HAP-1 (cell line): ENCODE results near the gene MARCHF5.
A peak's percentile ranks its signal among the peaks of the same experiment; 100 is the strongest.
"Not testable (repeated sequence)": the region's sequence is repeated elsewhere in the genome, so short reads cannot be mapped to it uniquely, and the experiment has no call there.

ENCODE experiments used
- DNase-seq, 2 experiments: peaks; one replicate each; pipeline ENCODE4 v3.0.0-alpha.2; 2016 to 2020; ENCODE audit warnings: low spot score in 2 of 2
- H3K27me3 ChIP-seq: fragments of 250-450 bp; sonication (Bioruptor Pico); 2 replicates; pipeline ENCODE4 v1.5.1; 2020; ENCODE audit warnings: low read depth, mild to moderate bottlenecking, moderate library complexity
- H3K36me3 ChIP-seq: fragments of 250-450 bp; sonication (Bioruptor Pico); replicated peaks from 2 replicates; pipeline ENCODE4 v1.5.1; 2020; ENCODE audit warnings: mild to moderate bottlenecking
- H3K4me1 ChIP-seq: fragments of 250-450 bp; sonication (Bioruptor Pico); 2 replicates; pipeline ENCODE4 v1.5.1; 2020; ENCODE audit warnings: mild to moderate bottlenecking
- H3K4me3 ChIP-seq: fragments of 250-450 bp; sonication (Bioruptor Pico); 2 replicates; pipeline ENCODE4 v1.5.1; 2020; ENCODE audit warnings: mild to moderate bottlenecking, moderate library complexity
- H3K9me3 ChIP-seq: fragments of 250-450 bp; sonication (Bioruptor Pico); 2 replicates; pipeline ENCODE4 v1.5.1; 2020; ENCODE audit warnings: mild to moderate bottlenecking, moderate library complexity
- in situ Hi-C: fragments of 300-500 bp; cut with MboI; formaldehyde crosslinking; loops from 3 replicates; pipeline ENCODE4 v1.14.3; 2020; ENCODE audit warnings: low sequenced_read_pairs, inconsistent platforms, mixed read lengths

MARCHF5 gene

GRCh38 chr10:92327445-92328433 lies 36.8 kb downstream of the MARCHF5 start:
- DNase-seq, result no peak
- Histone ChIP-seq H3K36me3 (no peaks in the 10 kb centered on the region), H3K4me1 (peaks cover 14% of the 10 kb centered on the region), H3K4me3 (no peak overlapping the region), H3K27me3 (no peaks in the 10 kb centered on the region), H3K9me3 (no peaks in the 10 kb centered on the region)
- in situ Hi-C loops, result no loop called here

DNA sequence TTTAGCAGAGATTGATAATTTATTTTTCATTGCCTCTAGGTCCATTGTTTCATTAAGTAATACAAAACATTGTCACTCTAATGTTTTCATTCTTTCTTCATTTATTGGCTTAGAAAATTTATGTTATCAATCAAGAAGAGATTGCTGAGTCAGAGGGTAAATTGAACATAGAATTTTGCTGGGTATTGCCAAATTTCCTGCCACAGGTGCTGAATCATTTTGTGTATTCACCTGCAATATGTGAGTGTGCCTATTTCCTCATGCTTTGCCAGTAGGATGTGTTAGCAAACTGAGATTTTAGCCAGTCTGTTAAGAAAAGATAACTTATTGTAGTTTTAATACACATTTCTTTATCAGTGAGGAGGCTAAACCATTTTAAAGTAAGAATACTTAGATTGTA lies 38.0 kb downstream of the MARCHF5 start:
- no peaks in the 10 kb centered on the region for H3K9me3 ChIP-seq
- H3K27me3 ChIP-seq, result no peaks in the 10 kb centered on the region
- H3K4me3 ChIP-seq, result no peak overlapping the region
- peaks cover 14% of the 10 kb centered on the region for H3K4me1 ChIP-seq
- H3K36me3 ChIP-seq, result no peaks in the 10 kb centered on the region
- no peak for DNase-seq
- in situ Hi-C loops, result no loop called here

DNA sequence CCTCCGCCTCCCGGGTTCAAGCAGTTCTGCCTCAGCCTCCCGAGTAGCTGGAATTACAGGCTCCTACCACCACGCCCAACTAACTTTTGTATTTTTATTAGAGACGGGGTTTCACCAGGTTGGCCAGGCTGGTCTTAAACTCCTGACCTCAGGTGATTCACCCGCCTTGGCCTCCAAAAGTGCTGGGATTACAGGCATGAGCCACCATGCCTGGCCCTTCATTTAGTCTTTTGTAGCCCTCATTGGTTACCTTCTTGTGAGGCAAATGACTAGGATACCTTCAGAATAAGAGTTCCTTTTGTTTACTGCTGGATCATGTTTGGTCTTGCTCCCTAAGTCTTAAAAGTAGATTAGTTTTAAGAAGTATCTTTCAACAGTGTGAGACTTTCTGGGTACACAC lies 39.0 kb downstream of the MARCHF5 start:
- H3K4me3 ChIP-seq, H3K9me3 ChIP-seq, DNase-seq, H3K36me3 ChIP-seq, H3K27me3 ChIP-seq, in situ Hi-C loops: not testable (repeated sequence)
- peaks cover 22% of the 10 kb centered on the region for H3K4me1 ChIP-seq

DNA sequence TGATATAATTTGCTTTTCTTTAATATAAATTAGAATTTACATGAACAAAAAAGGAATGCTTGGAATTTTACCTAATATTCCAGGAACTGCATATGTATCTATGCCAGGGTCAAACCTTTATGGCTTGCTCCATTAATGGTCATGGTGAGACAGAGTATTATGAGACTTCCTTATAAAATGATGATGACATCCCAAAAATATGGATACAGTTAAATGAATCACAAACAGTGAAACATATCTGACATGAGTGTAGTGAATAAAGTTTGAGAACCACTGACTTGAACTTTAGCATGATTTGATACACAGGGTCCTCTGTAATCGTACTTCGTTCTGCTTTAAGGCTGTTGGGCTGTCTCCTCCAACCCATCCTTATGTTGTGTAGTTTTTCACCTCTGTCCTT lies 51.8 kb downstream of the MARCHF5 start:
- peaks cover 11% of the 10 kb centered on the region for H3K36me3 ChIP-seq
- no peaks in the 10 kb centered on the region for H3K9me3 ChIP-seq
- in situ Hi-C loops, result no loop called here
- no peak for DNase-seq
- H3K4me3 ChIP-seq, result no peak overlapping the region
- no peaks in the 10 kb centered on the region for H3K4me1 ChIP-seq
- H3K27me3 ChIP-seq, result no peaks in the 10 kb centered on the region

- H3K4me3 ChIP-seq, DNase-seq, H3K9me3 ChIP-seq, H3K4me1 ChIP-seq, in situ Hi-C loops, H3K27me3 ChIP-seq: not testable (repeated sequence)
- peaks cover 18% of the 10 kb centered on the region for H3K36me3 ChIP-seq
These were observed 54.6 kb downstream of the MARCHF5 start for GRCh38 chr10:92345575-92345974.

- in situ Hi-C loops, H3K27me3 ChIP-seq, H3K4me1 ChIP-seq, DNase-seq, H3K4me3 ChIP-seq, H3K9me3 ChIP-seq: not testable (repeated sequence)
- peaks cover 18% of the 10 kb centered on the region for H3K36me3 ChIP-seq
These were observed 56.2 kb downstream of the MARCHF5 start for GRCh38 chr10:92347035-92347676.

- no peaks in the 10 kb centered on the region for H3K27me3 ChIP-seq
- H3K9me3 ChIP-seq, result no peaks in the 10 kb centered on the region
- DNase-seq, result no peak
- peaks cover 11% of the 10 kb centered on the region for H3K36me3 ChIP-seq
- no peak overlapping the region for H3K4me3 ChIP-seq
- H3K4me1 ChIP-seq, result peaks cover 10% of the 10 kb centered on the region
- in situ Hi-C loops, result no loop called here
These were observed 59.4 kb downstream of the MARCHF5 start for GRCh38 chr10:92350411-92350810.

GRCh38 chr10:92354587-92354986 lies 63.6 kb downstream of the MARCHF5 start:
- in situ Hi-C loops, result no loop called here

GRCh38 chr10:92356041-92356440 lies 65.1 kb downstream of the MARCHF5 start:
- Histone ChIP-seq H3K27me3 (no peaks in the 10 kb centered on the region; the same call in 1 of the 2 replicates), H3K36me3 (no peaks in the 10 kb centered on the region)
- in situ Hi-C loops, result no loop called here

More at GRCh38 chr10:92354587-92354986, 63.6 kb downstream of the MARCHF5 start:
- Histone ChIP-seq H3K27me3 (no peaks in the 10 kb centered on the region; the same call in 1 of the 2 replicates), H3K36me3 (peaks cover 3% of the 10 kb centered on the region), H3K4me1 (peaks cover 10% of the 10 kb centered on the region), H3K9me3 (no peaks in the 10 kb centered on the region; the same call in 1 of the 2 replicates), H3K4me3 (no peak overlapping the region)
- DNase-seq, result no peak

GRCh38 chr10:92363498-92363897 lies 72.5 kb downstream of the MARCHF5 start:
- no peak for DNase-seq
- Histone ChIP-seq H3K9me3 (no peaks in the 10 kb centered on the region; the same call in 1 of the 2 replicates), H3K4me3 (no peak overlapping the region), H3K27me3 (no peaks in the 10 kb centered on the region; the same call in 1 of the 2 replicates), H3K36me3 (no peaks in the 10 kb centered on the region), H3K4me1 (no peaks in the 10 kb centered on the region)
- in situ Hi-C loops, result no loop called here

More at GRCh38 chr10:92356041-92356440, 65.1 kb downstream of the MARCHF5 start:
- Histone ChIP-seq H3K4me1 (peaks cover 10% of the 10 kb centered on the region), H3K4me3 (no peak overlapping the region), H3K9me3 (no peaks in the 10 kb centered on the region; the same call in 1 of the 2 replicates)
- DNase-seq, result no peak

DNA sequence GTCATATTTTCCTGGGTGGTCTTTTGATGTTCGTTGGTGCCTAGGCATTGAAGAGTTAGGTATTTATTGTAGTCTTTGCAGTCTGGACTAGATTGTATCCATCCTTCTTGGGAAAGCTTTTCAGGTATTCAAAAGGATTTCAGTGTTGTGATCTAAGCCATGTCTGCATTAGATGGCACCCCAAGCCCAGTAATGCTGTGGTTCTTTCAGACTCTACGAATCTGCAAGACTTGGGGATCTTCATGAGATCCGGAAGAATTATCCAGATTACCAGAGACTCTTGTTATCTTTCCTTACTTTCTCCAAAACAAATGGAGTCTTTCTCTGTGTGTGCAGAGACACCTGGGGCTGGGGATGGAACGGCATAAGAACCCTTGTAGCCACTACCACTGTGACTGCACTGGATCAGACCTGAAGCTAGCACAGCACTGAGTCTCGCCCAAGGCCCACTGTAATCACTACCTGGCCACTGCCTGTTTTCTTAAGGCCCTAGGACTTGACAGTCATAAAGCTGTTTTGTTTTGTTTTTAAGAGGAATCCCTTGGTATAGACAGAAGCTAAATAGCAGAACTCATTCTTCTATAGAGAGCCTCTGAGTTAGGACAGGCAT lies 75.5 kb downstream of the MARCHF5 start:
- Histone ChIP-seq H3K4me3 (no peak overlapping the region), H3K9me3 (no peaks in the 10 kb centered on the region), H3K36me3 (no peaks in the 10 kb centered on the region), H3K27me3 (no peaks in the 10 kb centered on the region), H3K4me1 (no peaks in the 10 kb centered on the region)
- DNase-seq, result no peak
- in situ Hi-C loops, result no loop called here

DNA sequence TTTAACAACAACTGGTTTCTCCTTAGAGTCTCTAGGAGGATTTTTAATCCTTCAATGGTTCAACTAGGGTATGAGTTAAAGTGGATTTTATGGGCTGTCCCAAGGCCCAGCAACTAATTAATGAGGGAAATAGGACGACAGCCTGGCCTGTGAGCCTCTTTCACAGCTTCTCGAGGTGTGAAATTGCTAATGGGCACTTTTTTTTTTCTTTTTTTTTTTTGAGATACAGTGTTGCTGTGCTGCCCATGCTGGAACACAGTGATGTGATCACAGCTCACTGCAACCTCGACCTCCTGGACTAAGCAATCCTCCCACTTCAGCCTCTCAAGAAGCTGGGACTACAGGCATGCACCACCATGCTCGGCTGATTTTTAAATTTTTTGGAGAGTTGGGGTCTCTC lies 87.0 kb downstream of the MARCHF5 start:
- no peaks in the 10 kb centered on the region for H3K4me1 ChIP-seq
- no peaks in the 10 kb centered on the region for H3K36me3 ChIP-seq
- no peak for DNase-seq
- no peaks in the 10 kb centered on the region; the same call in 1 of the 2 replicates for H3K27me3 ChIP-seq
- no peak overlapping the region for H3K4me3 ChIP-seq
- no peaks in the 10 kb centered on the region for H3K9me3 ChIP-seq
- in situ Hi-C loops, result no loop called here

DNA sequence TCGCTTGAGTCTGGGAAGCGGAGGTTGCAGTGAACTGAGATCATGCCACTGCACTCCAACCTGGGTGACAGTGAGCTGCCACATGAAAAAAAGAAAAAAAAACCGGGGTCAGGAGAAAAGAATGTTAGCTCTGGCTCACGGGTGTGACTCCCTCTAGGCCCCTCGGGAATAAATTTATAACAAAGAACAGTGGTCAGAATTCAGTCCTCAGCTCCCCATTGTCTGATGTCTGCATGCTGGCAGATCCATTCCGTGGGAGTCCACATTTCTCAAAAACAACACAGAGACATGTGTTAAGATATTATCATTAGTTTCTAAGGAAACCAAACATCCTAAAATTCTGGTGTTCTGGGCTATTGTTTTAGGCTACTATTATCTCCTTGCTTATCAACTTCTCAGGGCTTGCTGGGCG lies 90.6 kb downstream of the MARCHF5 start:
- in situ Hi-C loops, result no loop called here
- no peaks in the 10 kb centered on the region; the same call in 1 of the 2 replicates for H3K27me3 ChIP-seq
- H3K4me3 ChIP-seq, result no peak overlapping the region
- no peaks in the 10 kb centered on the region for H3K4me1 ChIP-seq
- DNase-seq, result peak; percentile 5 to 18
- no peaks in the 10 kb centered on the region for H3K9me3 ChIP-seq
- no peaks in the 10 kb centered on the region for H3K36me3 ChIP-seq
